GM10847 (cell line): ENCODE results near the gene CFAP52.

Source experiments
- POLR2A ChIP-seq: IDR thresholded peaks from 2 replicates; pipeline ENCODE4 v1.6.1; 2011; ENCODE audit not compliant: insufficient read length; ENCODE audit errors: extremely low read depth

The CFAP52 gene

GRCh38 chr17:9564104-9564503, 12.3 kb upstream of the CFAP52 start:
- TF ChIP-seq POLR2A, result no peak

- no peak for TF ChIP-seq POLR2A
Observed at GRCh38 chr17:9566067-9566466, 10.4 kb upstream of the CFAP52 start.

- no peak for TF ChIP-seq POLR2A
Observed at GRCh38 chr17:9568004-9568403, 8.4 kb upstream of the CFAP52 start.

GRCh38 chr17:9568957-9569588, 7.4 kb upstream of the CFAP52 start:
- no peak for TF ChIP-seq POLR2A

GRCh38 chr17:9571201-9571600, 5.2 kb upstream of the CFAP52 start:
- no peak for TF ChIP-seq POLR2A

GRCh38 chr17:9575381-9576101, 901 bp upstream of the CFAP52 start, which contains the start of gene STX8:
Gene STX8 (minus strand): TSS chr17:9575820. CDS start chr17:9575808, 12 bp downstream.
- TF ChIP-seq POLR2A, result peak; percentile 28

- TF ChIP-seq POLR2A, result no peak
Observed at GRCh38 chr17:9577373-9577709, 899 bp downstream of the CFAP52 start.

- no peak for TF ChIP-seq POLR2A
Observed at GRCh38 chr17:9587969-9588656, 11.7 kb downstream of the CFAP52 start.

GRCh38 chr17:9594065-9594464, 17.6 kb downstream of the CFAP52 start:
- TF ChIP-seq POLR2A, result no peak

- TF ChIP-seq POLR2A, result no peak
Observed at GRCh38 chr17:9598661-9599060, 22.2 kb downstream of the CFAP52 start.

GRCh38 chr17:9606453-9606852, 30.0 kb downstream of the CFAP52 start:
- no peak for TF ChIP-seq POLR2A

GRCh38 chr17:9611557-9611956, 35.1 kb downstream of the CFAP52 start:
- no peak for TF ChIP-seq POLR2A

GRCh38 chr17:9612006-9612405, 35.6 kb downstream of the CFAP52 start:
- TF ChIP-seq POLR2A, result no peak

- no peak for TF ChIP-seq POLR2A
Observed at GRCh38 chr17:9615486-9615885, 39.0 kb downstream of the CFAP52 start.

GRCh38 chr17:9622961-9623360, 46.5 kb downstream of the CFAP52 start:
- TF ChIP-seq POLR2A, result no peak

GRCh38 chr17:9628509-9628908, 52.1 kb downstream of the CFAP52 start:
- TF ChIP-seq POLR2A, result no peak
